HG03025 (cell line): ENCODE data around the gene MPRIP.
"Not testable (repeated sequence)": the region's sequence is repeated elsewhere in the genome, so short reads cannot be mapped to it uniquely, and the experiment has no call there.

ENCODE experiments used
- ATAC-seq: cut with Tn5 transposase; IDR thresholded peaks from one replicate; pipeline ENCODE4 v1.9.1; 2021; ENCODE audit warnings: mild to moderate bottlenecking, moderate library complexity; ENCODE audit not compliant: unreplicated experiment, low FRiP score

MPRIP gene

GRCh38 chr17:17042384-17042736 lies at the start of gene MPRIP:
Gene MPRIP, plus strand, starts transcription at chr17:17042457. Its CDS starts 392 bp downstream, at chr17:17042849.
- ATAC-seq = no peak

GRCh38 chr17:16994631-16995030 lies 47.6 kb upstream of the MPRIP start:
- ATAC-seq = no peak

- no peak for ATAC-seq
Measured at GRCh38 chr17:16995930-16996329, 46.3 kb upstream of the MPRIP start.

- not testable (repeated sequence) for ATAC-seq
Measured at GRCh38 chr17:16996726-16997125, 45.5 kb upstream of the MPRIP start.

- ATAC-seq = no peak
Measured at GRCh38 chr17:16997514-16998429, 44.5 kb upstream of the MPRIP start.

GRCh38 chr17:16999931-17000625 lies 42.2 kb upstream of the MPRIP start:
- ATAC-seq = no peak

- no peak for ATAC-seq
Measured at GRCh38 chr17:17001076-17001777, 41.0 kb upstream of the MPRIP start.

- no peak for ATAC-seq
Measured at GRCh38 chr17:17001874-17002520, 40.3 kb upstream of the MPRIP start.

GRCh38 chr17:17002731-17003715 lies 39.2 kb upstream of the MPRIP start:
- not testable (repeated sequence) for ATAC-seq

- no peak for ATAC-seq
Measured at GRCh38 chr17:17004251-17004996, 37.8 kb upstream of the MPRIP start.

- ATAC-seq = not testable (repeated sequence)
Measured at GRCh38 chr17:17004997-17005614, 37.2 kb upstream of the MPRIP start.

- ATAC-seq = not testable (repeated sequence)
Measured at GRCh38 chr17:17007891-17008290, 34.4 kb upstream of the MPRIP start.

GRCh38 chr17:17008621-17009397 lies 33.4 kb upstream of the MPRIP start:
- ATAC-seq = not testable (repeated sequence)

- ATAC-seq = not testable (repeated sequence)
Measured at GRCh38 chr17:17009972-17010371, 32.3 kb upstream of the MPRIP start.

GRCh38 chr17:17010545-17011034 lies 31.7 kb upstream of the MPRIP start:
- not testable (repeated sequence) for ATAC-seq

- not testable (repeated sequence) for ATAC-seq
Measured at GRCh38 chr17:17011043-17011907, 31.0 kb upstream of the MPRIP start.
